NCI-H2227 (cell line): ENCODE measurements around the gene CDH4.
A peak's percentile ranks its signal among the peaks of the same experiment; 100 is the strongest.

Experiments
- DNase-seq: peaks from one replicate; lab custom pipeline; 2025; ENCODE audit not compliant: unreplicated experiment; lab: John Stamatoyannopoulos, UW

CDH4 gene

DNA sequence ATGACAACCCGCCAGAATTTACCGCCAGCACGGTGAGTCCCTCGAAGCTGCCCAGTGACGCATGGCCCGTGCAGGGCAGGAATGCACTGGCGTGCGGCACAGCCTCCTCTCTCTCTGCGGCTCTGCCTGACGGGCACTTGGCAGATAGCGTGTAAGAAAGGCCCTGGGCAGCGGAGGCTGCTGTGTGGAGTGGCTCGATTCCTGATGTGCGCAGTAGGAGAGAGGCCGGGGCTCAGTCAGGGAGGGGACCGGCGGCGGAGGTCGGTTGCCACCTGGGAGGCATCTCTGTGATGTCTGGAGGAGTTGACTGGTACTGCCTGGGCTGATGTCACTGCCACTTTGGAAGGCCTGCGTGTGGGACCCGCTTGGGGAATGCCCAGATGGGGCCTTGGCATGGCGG is 643.0 kb downstream of the CDH4 start:
- DNase-seq = no peak

DNA sequence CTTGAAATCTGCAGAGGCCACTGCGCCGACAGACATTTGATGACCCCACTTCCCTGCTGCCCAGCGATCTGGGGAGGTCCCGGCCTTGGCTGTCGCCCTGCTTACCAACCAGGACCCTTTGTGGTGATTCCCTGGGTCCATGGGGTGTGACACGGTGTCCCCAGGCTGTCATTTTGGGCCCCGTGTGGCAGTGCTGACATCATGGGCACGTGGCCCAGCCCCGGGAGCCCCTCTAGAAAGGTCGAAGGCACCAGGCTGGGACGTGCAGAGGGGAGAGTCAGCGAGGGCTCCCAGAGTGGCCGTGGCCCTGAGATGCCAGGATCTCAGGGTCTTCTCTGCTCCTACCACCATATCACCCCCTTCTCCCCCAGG is 643.6 kb downstream of the CDH4 start:
- no peak for DNase-seq

DNA sequence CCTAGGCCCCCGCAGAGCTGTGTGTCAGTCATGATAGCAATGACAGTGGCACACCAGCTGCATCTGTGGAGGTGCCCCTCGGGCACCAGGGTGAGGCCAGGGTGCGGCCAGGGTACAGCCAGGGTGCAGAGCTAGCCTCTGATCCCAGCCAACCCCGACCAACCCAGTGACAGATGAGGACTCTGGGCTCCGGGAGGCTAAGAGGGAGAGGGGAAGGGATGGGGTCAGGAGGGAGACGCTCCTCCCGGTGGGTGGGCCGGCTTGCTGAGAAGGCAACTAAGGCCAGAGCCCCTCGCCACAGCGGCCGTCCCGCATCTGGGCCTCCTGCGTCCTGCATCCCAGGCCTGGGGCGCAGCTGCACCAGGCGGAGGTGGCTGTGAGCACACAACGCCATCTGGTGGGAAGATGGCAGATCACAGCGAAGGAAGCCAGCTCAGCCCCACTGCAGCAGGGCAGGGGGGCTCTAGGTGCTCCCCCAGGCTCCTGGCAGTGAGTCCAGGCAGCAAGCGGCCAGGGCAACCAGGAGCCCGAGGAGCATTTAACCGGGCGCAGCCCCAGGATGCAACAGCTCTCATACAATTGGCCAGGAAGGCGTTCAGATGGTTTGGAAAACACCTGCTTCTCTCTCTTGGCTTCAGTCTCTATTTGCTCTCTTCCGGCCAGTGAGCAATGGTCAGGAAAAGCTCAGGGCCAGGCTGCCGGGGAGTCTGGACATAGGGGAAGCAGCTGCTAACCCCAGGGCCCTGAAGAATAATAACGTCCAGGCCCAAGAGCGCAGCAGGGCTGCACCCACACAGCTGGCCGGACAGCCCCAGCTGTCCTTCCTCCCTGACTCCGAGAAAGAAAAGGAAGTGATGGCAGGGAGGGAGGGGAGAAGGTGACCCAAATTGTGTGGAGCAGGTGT is 644.2 kb downstream of the CDH4 start:
- peak; percentile 80 for DNase-seq

DNA sequence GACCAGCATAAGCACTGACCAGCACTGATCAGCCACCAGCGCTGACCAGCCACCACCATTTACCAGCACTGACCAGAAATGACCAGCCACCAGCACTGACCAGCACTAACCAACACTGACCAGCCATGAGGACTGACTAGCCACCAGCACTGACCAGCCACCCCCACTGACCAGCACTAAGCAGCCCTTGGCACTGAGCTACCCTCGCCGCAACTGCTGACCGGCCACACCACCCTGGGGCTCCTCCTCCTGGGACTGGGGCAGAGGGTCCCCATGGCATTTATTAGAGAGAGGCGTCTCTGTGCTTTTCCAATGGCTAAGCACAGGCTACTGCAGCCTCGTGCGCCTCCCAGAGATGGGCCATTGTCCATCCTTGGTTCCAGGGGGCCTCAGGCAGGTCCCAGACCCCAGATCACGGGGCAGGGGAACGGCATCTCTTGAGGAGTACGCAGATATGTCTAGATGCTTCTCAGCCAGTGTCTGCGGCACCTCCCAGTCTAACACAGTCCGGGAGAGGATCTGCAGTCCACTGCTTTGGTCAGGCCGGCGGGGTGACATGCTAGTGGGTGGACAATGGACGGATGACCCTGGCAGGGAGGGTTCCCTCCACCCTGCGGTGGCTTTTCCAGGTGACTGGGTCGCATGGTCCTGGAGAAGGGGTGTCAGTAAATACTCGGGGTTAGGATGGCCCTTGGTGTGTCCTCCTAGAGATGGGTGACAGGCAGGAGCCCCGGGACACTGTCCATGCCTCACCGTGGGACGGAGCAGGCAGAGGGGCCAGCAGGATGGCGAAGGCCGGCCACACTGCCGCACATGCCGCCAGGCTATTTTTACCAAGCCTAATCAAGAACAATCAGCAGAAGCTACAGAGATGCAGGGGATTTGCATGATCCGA is 645.6 kb downstream of the CDH4 start:
- DNase-seq = no peak

DNA sequence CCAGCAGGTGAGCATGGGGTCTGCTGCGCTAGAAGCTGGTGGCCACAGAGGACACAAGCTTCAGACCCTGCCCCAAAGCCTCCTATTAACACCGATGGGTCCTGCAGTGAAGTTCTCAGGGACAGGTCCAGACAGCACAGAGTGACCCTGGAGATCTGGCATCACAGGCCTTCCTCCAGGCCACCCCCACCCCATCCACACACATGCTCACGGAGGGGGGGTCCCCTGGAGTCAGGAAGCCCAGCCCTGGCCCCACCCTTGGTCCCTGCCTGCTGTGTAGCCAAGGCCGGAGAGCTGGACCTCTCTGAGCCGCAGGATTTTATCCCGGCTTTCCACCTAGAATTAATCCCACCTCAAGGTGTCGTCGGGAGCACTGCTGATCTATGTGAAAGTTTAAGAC is 646.3 kb downstream of the CDH4 start:
- no peak for DNase-seq

DNA sequence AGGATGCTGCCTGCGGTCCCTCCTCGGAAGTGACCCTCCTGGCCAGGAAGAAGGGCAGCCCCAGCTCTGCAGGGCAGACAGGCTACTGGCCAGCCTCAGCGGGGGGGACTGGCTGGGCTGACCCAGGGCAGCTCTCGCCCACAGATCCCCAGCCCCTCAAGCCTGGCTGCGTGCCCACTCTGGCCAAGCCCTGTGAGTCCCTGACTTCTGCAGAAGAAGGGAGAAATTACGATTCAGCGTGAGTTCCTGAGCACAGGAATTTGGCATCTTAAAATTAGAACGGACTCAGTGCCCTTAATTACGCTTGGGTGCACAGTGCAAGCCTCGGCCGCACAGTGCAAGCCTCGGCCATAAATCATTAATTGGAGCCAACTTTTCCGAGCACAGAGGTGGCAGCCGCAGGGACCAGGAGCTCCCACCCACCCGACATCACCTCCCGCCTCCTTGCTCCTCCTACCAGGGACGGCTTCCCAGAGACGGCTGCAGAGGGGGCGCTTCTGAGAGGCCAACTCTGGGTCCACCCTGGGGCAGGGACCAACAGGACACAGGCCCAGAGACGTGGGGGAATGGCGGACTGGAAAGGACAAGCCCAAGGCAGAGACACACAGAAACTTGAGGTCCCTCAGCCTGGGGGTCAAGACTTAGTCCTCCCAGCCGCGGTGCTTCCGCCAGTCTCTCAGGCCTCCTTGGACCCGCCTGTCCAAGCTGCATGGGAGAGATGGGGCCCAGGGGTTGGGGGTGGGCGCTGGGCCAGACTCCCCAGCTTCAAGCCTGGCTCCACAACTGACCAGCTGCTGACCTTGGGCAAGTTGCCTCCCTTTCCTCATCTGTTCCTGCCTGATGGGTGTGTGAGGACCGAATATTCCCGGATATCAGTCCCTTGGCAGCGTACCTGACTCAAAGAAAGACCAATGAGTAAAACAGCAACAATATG is 648.2 kb downstream of the CDH4 start:
- no peak for DNase-seq

DNA sequence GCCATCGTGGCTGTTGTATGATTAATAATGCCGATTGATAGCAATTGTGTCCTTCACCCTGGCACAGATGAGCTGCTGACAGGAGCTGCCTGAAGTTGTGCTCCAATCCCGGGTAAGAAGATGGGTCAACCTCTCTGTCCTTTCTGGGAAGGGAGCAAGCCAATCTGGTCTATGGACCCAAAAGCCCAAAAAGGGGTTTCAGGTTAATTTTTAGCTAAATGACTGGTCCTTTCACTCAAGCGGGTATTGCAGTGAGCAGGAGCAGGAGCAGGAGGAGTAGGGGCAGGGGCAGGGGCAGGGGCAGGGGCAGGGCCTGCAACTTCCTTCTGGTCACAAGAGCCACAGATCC is 648.9 kb downstream of the CDH4 start:
- no peak for DNase-seq

DNA sequence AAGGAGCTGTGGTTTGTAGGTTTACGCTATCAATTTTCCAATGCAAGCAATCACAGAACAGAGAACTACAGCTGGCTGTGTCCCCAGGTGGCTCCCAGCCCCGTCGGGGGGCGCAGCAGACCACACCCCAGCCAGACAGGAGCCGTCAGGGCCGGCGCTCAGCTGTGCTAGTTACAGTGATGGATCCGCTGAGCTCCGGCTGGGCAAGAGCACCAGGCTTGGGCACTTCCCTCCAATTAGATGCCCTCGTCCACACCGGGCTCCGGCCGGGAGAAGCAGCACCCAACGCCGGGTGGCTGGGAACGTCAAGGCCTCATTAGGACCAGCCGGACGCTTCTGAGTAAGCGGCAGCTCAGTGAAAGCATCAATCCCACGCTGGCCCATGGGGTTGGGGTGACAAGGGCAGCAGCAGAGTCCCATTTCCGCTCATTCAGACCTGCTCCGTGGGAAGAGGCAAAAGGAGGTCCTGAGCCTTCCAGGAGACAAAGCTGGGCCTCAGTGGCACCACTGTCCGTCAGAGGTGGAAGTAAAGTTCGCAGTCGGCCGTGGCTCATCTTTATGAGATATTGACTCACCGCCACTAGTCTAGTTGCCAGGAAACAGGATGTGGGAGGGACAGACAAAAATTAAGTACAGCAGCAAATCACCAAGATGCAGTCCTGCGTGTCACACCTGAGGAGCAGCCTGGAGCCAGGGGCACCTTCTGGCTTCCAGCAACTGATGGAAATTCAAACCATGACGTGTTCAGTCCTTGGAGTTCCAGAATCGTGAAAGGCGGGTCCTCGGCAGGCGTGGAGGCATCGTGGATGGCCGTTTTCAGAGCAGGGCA is 649.5 kb downstream of the CDH4 start:
- no peak for DNase-seq

DNA sequence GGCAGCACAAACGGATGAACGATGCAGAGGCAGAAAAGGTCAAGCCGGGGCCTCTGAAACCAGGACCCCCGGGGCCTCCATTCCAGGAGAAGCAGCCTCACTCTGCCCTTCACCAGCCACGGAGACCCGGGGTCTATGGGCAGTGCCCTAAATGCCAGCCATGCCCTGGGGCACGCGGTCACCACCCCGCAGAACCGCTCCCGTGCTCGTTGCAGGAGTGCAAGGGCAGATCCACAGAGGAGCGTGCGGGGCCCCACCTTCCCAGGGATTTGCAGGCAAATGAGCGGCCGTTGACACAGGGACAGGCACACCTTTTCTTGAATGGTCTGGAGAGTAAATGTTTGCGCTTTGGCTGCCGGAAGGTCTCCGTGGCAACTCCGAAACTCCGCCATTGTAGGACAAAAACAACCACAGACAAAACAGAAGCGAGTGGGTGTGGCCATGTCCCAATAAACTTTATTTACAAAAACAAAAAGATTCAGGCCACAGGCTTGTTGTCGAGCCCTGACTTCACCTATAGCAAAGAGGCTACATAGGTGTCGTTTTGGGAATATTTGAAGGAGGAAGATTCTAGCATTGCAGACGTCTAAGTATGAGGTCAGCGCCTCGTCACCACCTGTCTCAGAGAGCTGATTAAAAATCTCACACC is 650.3 kb downstream of the CDH4 start:
- DNase-seq = no peak

DNA sequence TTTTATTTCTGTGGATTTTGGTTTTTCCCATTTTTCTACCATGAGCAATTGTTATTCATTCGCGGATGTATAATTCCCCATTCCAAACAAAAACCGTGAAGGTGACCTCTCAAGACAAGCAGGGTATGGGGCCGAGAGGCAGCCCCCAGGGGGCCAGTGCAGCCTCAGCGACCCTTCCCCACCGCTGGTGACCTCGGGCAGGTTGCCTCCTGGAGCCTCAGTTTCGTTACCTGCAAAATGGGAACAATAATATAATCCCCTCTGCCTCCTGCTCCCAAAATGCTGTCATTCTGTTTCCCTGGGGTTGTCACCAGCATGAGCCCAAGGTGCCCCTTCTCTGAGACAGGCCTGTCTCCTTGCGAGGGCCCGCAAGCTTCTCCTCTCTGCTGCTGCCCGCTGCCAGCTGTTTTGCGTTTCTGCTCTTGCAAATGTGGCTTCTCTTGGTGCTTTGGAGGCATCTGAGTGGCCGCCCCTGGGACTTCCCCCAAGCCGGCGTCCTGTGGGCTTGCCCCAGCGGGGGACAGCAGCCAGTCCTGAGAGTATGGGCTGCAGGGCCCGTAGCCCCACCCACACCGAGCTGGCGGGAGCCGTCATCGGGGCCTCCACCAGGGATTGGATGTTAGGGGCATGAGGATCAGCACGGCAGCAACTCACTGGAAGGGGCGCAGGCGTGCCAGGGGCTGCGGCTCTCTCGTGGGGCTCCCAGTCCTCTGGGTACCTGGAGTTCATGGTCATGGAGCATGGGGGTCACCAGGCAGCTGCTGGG is 651.7 kb downstream of the CDH4 start:
- no peak for DNase-seq

DNA sequence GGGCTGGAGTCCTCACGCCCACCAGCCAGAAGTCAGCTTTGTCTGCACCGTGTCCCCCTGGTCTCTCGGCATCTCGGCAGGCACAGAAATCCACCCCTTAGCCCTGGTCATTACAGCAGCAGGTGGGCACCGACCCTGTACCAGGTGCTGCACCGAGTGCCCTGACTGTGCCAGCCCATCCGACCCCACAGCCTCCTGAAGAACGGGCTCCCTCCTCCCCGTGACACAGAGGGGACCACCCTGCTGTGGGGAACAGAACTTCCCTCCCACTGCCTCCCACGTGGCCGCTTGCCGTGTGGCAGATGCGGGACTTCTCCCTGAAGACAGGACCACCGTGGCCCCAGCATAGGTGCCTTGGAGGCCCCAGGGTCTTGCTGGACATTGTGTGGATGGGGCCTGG is 652.4 kb downstream of the CDH4 start:
- DNase-seq = no peak

DNA sequence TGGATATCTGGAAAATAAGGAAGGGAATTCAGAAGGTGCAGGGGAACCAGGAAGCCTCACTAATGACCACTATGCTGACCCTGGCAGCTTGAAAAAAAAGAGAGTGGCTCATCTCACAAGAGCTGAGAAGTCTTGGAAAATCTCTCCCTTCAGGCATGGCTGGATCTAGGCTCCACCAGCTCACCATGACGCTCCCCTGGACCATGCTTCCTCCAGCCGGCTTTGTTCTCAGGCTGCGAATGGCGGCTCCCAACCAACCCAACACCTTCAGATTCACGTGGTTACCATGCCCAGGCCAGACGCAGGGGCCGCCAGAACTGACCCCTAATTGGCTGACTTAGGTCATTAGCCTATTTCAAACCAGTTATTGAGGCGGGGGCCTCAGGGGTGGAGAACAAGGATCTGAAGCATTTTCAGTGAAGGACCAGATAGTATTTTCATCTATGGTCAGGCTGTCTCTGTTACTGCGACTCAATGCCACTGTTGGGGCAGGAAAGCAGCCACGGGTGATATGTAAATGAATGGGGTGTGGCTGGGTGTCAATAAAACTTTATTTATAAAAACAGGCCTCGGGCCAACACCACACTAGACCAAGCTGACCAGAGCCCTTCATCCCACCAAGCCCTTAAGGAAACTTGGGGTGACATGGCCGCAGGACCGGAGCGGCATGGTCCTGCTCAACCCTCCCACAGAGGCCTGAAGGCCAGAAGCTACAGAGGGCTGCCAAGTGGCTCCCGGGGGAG is 653.9 kb downstream of the CDH4 start:
- no peak for DNase-seq

DNA sequence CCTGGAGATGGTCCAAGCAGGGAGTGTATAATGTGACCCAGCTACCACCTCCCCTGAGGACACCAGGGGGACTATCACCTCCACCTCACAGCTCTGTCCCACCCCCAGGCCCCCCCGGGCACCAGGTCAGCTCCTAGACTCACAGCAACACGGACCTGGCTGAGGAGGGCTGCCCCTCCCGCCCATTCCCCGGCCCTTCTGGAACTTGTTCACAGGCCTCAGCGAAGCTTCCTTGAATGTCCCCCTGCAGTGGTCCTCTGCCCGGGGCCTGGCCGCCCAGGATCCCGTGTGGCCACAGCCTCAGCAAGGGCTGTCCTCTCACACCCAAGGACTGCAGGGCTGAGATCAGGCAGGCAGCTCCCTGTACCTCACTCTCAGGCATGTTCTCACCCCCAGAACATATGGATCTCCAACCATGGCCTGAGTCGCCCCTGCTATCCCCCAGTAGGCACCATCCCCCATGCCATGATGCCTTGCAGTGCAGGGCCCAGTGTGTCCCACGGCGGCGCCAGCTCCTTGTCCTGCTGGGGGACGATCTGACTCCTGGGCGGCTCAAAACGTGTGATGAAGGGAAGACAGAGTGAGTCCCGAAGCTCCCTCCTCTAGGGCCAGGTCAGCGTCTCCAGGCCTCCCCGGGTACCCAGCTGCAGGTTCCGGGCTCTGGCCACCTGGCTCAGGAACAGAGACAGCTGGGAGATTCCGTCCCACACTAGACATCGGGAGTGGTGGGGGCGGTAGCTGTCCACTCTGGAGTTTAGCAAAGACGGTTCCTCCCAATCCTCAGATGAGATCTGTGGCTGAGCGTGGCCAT is 655.2 kb downstream of the CDH4 start:
- no peak for DNase-seq

DNA sequence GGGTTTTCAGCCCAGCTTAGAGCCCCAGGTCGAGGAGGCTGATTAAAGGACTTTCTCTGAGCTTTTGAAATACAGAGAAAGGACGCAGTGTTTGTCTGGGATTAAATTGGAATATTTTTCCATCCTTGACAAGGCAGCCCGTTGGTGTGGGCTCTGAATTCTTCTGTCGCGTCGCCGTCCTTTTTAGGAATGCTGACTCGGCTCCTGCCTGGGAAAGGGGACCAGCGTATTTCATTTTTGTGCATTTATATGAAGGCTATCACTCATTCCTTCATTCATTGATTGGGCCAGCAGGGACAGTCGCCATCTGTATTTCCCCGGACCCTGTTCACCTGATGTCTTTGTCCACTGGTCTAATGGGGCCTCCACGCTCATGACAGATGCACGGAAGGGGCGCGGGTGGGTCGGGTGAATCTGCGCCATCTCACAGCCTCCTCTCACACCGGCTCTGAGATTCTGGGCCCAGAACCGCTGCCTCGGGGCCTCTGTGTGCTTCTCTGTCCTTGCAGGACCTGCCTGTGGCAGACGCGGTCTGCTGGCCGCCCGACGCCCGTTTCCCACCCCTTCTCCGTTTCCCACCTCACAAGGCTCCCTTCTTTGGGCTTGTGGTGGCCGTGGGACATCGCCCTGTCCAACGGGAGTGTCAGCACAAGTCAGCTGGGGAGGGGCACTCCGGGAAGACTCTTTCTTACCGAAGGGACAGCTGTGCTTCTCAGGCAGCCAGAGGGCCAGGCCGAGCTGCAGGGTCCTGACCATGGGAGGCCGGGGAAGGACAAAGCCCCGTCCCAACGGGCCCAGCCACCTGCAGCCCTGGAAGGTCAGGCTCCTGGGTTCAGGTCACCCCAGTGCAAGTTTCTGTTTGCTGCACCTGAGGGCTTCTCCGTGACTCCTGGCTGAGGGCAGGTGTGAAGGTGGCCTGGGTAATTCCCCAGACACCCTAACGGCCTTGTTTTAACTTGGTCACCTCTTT is 656.3 kb downstream of the CDH4 start:
- DNase-seq = no peak

DNA sequence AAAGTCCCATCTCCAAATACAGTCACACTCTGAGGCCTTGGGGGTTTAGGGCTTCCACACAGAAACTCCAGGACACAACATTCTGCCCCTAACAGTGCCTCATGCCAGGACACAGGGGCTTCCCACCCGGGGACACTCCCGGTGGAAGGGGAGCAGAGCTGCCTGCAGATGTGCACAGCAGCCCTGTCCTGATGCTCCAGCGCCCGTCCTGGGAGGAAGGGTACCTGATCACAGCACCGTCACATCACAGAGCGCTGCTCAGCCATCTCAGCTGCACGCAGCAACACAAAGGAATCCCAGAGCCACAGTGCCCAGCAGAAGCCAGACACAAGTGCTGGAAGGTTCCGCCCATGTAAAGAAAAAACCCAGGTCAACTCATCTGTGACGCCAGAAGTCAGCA is 657.0 kb downstream of the CDH4 start:
- DNase-seq = no peak

DNA sequence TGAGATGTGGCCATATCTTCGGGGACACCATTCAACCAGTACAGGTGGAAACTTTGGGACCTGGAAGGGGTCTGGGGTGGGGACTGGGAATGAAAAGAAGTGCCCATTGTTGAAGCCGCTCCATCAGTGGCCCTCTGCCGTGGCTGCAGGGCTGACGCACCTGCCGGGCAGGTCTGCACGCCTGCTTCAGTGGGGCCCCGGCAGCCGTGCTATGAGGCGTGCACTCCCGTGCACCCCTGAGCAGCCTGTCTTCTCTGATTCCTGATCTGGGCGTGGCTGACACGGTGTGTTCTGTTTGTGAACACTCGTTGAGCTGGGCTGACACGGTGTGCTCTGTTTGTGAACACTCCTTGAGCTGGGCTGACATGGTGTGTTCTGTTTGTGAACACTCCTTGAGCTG is 657.8 kb downstream of the CDH4 start:
- DNase-seq = no peak
